ENCODE results near the gene FEZ2.

The FEZ2 gene

DNA sequence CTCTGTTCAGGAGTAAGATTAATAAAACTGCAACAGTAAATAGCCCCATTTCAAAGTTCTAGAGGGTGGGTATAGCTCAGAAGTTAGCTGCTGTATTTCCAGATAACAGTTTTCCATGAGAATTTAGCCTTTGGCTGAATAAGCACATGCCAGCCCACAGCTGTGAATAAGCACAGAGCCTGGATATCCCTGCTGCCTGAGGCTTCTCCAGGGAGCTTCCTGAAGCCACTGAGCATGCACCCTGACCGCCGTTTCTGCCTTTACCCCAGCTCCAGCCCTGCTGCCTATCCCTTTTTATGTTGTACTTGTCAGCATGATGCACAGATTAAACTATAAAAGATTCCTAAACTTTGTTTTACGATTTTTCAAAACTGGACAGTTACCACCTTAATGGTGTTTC, 85.3 kb downstream of the FEZ2 start:
- TF ChIP-seq, protein P1, sequence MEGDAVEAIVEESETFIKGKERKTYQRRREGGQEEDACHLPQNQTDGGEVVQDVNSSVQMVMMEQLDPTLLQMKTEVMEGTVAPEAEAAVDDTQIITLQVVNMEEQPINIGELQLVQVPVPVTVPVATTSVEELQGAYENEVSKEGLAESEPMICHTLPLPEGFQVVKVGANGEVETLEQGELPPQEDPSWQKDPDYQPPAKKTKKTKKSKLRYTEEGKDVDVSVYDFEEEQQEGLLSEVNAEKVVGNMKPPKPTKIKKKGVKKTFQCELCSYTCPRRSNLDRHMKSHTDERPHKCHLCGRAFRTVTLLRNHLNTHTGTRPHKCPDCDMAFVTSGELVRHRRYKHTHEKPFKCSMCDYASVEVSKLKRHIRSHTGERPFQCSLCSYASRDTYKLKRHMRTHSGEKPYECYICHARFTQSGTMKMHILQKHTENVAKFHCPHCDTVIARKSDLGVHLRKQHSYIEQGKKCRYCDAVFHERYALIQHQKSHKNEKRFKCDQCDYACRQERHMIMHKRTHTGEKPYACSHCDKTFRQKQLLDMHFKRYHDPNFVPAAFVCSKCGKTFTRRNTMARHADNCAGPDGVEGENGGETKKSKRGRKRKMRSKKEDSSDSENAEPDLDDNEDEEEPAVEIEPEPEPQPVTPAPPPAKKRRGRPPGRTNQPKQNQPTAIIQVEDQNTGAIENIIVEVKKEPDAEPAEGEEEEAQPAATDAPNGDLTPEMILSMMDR (conservative IDR thresholded peaks at IDR 0.05; ENCODE audit: low read depth, low read length) = no peak
- H3K4me3 ChIP-seq (ENCODE audit: low read length) = no peak overlapping the region
- DNase-seq (ENCODE audit: low read depth) = no peak

DNA sequence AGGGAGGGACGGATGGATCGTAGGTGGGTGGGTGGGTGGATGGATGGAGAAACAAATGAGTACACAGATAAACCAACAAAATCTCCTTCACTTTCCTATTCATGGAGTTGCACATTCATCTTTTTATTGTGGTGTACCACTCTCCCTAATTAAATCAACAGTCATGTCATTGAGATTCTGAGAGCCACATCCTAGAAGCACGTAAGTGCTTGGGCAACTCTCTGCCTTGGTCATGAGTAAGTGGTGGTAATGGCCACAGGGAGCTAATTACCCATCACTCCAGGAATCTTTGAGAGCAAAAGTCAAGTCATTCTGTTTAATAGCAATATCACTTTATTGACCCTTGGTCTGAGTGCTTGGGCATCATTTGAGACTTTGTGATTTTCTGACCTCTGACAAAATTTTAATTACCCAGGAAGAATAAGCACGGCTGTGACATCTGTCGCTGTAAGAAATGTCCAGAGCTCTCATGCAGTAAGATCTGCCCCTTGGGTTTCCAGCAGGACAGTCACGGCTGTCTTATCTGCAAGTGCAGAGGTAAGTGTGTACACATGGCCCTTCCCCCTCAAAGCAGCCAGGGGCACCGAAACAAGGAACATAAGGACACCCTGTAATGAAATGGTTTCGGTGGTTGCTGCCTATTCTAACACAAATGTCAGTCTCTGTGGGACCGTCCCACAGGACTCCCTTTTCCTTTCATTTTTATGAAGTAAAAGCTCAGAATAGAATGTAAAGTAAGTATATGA, 85.9 kb downstream of the FEZ2 start:
- no peak overlapping the region for H3K4me3 ChIP-seq (ENCODE audit: low read length)
- DNase-seq (ENCODE audit: low read depth) = no peak
- TF ChIP-seq, protein P1 (conservative IDR thresholded peaks at IDR 0.05; ENCODE audit: low read depth, low read length) = no peak

DNA sequence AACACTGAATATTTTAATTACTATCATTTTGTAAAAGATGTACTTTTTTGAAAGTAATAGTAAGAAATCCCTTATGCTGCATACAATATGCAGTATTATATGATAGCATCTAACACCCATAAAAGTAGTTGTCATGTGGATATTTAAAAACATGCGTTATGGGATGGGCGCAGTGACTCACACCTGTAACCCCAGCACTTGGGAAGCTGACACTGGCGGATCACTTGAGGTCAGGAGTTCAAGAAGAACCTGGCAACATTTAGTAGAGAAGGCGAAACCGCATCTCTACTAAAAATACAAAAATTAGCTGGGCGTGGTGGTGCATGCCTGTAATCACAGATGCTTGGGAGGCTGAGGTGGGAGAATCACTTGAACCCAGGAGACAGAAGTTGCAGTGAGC, 88.9 kb downstream of the FEZ2 start:
- H3K4me3 ChIP-seq (ENCODE audit: low read length) = no peak overlapping the region
- DNase-seq (ENCODE audit: low read depth) = no peak
- TF ChIP-seq, protein P1 (conservative IDR thresholded peaks at IDR 0.05; ENCODE audit: low read depth, low read length) = no peak

DNA sequence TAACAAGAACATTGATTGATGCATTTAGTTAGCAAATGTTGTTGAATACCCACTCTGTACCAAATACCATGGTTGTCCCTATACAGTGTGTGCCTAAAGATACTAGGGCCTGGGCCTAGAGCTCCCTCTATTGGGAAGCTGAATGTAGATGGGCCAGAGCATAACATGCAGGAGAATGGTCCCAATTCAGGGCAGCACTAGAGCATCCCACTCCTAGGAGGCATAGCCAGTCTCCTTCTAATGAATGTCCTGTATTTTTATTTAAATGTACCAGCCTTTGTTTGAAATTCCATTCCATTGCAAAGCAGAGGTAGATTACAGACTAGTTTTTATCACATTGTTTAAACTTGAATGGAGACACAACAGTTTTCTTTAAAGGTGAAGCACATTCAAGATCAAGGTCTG, 90.6 kb downstream of the FEZ2 start:
- TF ChIP-seq, protein P1 (conservative IDR thresholded peaks at IDR 0.05; ENCODE audit: low read depth, low read length) = peak; percentile 91
- DNase-seq (ENCODE audit: low read depth) = no peak
- no peak overlapping the region for H3K4me3 ChIP-seq (ENCODE audit: low read length)
